ENCODE data around the gene LDAF1.
"Not testable (repeated sequence)": the region's sequence is repeated elsewhere in the genome, so short reads cannot be mapped to it uniquely, and the experiment has no call there.

The LDAF1 gene

GRCh38 chr16:21163576-21163975 is 5.1 kb downstream of the LDAF1 start:
- DNase-seq: no peak

- no peak for DNase-seq
Measured at GRCh38 chr16:21164521-21165168, 6.2 kb downstream of the LDAF1 start.

- no peak for DNase-seq
Measured at GRCh38 chr16:21166561-21166961, 8.1 kb downstream of the LDAF1 start.

- DNase-seq: peak; percentile 8 to 24
Measured at GRCh38 chr16:21167360-21167759, 8.9 kb downstream of the LDAF1 start.

- no peak for DNase-seq
Measured at GRCh38 chr16:21167929-21168602, 9.6 kb downstream of the LDAF1 start.

GRCh38 chr16:21169249-21169981 is 10.9 kb downstream of the LDAF1 start:
- no peak for DNase-seq

- DNase-seq: not testable (repeated sequence)
Measured at GRCh38 chr16:21170116-21170515, 11.6 kb downstream of the LDAF1 start.

GRCh38 chr16:21172650-21173049 is 14.2 kb downstream of the LDAF1 start:
- no peak for DNase-seq

GRCh38 chr16:21175397-21175796 is 16.9 kb downstream of the LDAF1 start:
- DNase-seq: no peak

- DNase-seq: no peak
Measured at GRCh38 chr16:21179126-21179982, 20.9 kb downstream of the LDAF1 start.

GRCh38 chr16:21179983-21180365 is 21.5 kb downstream of the LDAF1 start:
- no peak for DNase-seq

- DNase-seq: no peak
Measured at GRCh38 chr16:21183995-21184394, 25.5 kb downstream of the LDAF1 start.

- DNase-seq: no peak
Measured at GRCh38 chr16:21184834-21185233, 26.4 kb downstream of the LDAF1 start.

- DNase-seq: no peak
Measured at GRCh38 chr16:21185659-21186325, 27.3 kb downstream of the LDAF1 start.

GRCh38 chr16:21186326-21186691 is 27.8 kb downstream of the LDAF1 start:
- no peak for DNase-seq

- DNase-seq: no peak
Measured at GRCh38 chr16:21189311-21189710, 30.8 kb downstream of the LDAF1 start.

- DNase-seq: no peak
Measured at GRCh38 chr16:21190013-21190412, 31.5 kb downstream of the LDAF1 start.

GRCh38 chr16:21190599-21190998 is 32.1 kb downstream of the LDAF1 start:
- no peak for DNase-seq

GRCh38 chr16:21192991-21193390 is 34.5 kb downstream of the LDAF1 start:
- no peak for DNase-seq

GRCh38 chr16:21194771-21195301 is 36.4 kb downstream of the LDAF1 start:
- no peak for DNase-seq

GRCh38 chr16:21195330-21195729 is 36.9 kb downstream of the LDAF1 start:
- DNase-seq: not testable (repeated sequence)

GRCh38 chr16:21197112-21197511 is 38.6 kb downstream of the LDAF1 start:
- DNase-seq: no peak
